GM21619 (cell line): ENCODE measurements around the gene DNAJB5.

ENCODE experiments used
- ATAC-seq: cut with Tn5 transposase; IDR thresholded peaks from one replicate; pipeline ENCODE4 v1.9.1; 2021; ENCODE audit not compliant: unreplicated experiment

The DNAJB5 gene

GRCh38 chr9:34983209-34983608 lies 6.3 kb upstream of the DNAJB5 start:
- ATAC-seq, result peak; percentile 43

GRCh38 chr9:34984049-34984448 lies 5.5 kb upstream of the DNAJB5 start:
- no peak for ATAC-seq

GRCh38 chr9:34985311-34985899 lies 4.1 kb upstream of the DNAJB5 start:
- ATAC-seq, result no peak

DNA sequence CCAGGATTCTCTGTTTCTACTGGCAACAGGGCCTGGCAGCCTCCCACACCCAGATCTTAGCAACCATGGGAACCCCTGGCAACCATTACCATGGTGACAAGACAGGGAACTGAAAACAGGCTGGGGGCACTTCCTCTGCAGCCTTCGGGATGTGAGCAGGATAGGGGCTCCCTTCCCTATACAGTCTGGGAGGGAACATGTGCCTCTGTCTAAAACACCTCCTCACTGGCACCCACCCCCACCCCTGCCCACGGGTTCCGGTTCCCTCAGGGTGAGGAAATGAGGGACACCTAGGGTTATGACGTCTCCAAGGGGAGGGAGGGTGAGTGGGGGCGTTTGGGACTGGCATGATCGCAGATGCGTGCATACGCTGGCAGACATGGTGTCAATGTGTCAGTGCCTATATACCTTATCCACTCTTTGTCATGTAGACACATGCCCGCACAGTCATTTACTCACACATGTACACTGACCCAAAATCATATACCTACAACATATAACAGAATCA lies 3.0 kb upstream of the DNAJB5 start:
- no peak for ATAC-seq

GRCh38 chr9:34987160-34987901 lies 2.2 kb upstream of the DNAJB5 start:
- no peak for ATAC-seq

- ATAC-seq, result no peak
Observed at GRCh38 chr9:34988218-34989002, 1.1 kb upstream of the DNAJB5 start.

DNA sequence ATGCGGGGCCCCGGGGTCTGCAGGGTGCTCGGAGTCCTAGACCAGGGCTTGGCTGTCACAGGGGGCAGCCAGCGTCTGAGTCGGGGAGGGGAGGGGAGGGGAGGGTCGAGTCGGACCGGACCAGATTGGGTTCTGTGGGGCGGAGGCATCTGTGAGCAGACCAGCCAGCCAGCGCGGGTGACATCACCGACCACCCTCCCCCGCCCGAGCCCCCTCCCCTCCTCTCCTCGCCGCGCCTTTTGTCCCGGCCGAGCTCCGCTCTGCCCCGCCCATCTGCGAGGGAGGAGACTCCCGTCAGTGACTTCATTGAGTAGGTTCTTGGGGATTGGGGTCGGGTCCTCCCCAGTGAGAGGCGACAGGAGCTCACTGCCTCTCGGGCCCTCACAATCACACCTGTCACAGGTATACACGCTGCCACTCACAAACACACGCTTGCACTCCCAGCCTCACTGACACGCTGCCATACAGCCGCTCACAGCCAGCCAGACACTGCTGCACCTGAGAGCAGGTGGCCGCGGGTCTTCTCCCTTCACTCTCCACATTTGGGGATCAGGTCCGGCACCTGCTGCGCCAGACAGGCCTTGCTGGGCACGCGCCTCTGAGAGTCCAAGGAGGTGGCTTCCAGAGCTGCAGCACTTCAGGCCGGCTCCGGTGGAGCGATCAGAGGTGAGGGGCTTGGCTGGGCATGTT lies 546 bp downstream of the DNAJB5 start:
- ATAC-seq, result no peak

DNA sequence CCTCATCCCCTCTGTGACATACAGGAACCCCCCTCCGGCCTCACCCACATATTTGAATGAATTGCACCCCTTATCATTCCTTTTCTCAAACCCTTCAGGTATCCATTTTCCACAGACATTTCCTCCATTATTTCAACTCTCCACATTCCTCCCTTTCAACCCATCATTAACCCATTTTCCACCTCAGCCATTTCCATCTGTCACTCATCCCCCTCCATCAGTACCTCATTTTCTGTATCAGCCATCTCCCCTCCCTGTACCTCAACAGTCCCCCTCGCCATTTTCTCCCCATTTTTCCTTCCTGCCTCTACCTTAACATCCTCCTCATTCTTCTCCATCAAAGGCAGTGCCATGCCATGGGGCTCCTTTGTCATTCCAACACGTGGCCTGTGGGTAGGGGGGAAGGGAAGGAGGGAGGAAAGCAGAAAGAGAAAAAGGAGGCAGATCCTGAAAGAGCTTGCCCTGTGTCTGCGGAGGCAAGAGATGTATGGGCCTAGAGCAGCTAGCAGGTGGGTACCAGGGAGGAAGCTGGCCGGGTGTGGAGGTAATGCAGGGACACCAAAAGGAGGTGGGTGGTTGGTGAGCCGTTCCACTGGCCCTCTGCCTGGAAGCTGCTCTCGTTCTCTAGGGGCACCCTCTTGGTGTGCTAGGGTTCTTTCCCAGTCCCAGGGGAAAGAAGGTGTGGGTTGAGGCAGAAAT lies 1.5 kb downstream of the DNAJB5 start:
- no peak for ATAC-seq

- no peak for ATAC-seq
Observed at GRCh38 chr9:34991607-34992375, 2.2 kb downstream of the DNAJB5 start.

- ATAC-seq, result no peak
Observed at GRCh38 chr9:34992376-34992951, 2.9 kb downstream of the DNAJB5 start.

DNA sequence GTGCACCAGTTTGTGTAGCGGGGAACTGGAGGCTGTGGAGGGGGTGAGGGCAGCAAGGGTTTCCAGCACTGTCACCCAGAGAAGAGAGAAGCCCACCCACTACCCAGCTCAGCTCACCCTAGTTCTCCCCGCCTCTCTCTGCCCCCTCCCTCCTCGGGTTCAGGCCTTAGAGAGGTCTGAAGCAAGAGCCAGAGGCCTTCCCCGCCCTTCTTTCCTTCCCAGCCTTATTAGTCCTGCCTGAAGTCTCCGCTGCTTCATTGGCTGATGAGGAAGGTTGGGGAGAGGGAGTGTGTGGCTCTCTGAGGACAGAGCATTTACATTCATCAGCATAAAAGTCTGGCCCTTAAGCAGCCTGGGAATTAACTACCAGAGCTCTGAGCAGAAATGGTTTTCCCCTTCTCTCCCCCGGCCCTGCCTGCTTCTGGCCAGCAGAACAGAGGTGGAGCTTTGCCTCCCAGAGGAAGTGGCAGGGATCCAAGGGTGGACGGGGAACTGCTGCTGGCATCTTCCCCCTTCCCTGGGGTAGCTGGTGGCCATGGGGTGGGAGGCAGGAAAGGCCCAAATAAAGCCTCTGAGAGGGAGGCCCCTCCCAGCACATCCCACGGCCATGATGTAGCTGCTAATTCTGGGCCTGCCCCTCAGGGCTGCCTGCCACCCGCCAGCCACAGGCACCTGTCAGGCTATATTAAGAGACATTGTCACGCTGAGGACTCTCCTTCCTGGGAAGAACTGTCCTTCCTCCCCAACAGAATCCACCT lies 4.1 kb downstream of the DNAJB5 start:
- ATAC-seq, result no peak

GRCh38 chr9:34994260-34994899 lies 4.8 kb downstream of the DNAJB5 start:
- no peak for ATAC-seq

DNA sequence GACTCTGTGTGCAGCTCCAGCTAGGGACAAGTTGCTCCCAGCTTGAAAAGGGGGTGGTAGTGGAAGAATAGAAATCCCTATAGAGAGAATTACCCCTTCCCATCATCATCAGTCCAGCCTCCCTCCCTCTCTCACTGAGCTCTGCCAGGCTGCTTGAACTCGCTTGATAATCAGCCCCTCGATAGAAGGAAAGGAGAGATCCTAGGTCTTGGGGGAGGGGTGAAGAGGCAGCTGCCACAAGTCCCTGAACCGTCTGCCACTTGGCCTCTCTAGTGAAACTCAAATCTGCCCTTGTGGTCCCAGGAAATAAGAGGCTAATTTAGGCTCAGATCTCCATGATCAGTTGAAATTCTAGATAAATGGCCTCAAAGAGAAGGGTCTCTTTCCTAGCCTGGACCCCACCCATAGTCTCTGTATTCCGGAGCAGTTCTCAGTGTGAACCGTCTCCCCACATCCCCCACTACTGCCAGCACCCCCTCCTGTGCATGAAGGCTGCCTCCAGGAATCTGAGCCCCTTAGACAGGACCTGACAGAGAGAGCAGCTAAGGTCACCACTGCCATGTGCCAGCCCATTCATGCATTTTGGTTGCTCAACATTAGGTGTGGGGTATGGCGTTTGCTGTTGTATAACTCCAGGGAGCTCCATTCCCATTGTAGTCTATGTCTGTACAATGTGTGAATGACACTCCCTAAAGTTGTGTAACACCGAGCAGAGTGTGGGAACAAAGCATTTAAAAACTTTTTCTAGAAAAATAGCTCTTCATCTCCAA lies 5.5 kb downstream of the DNAJB5 start:
- ATAC-seq, result no peak

DNA sequence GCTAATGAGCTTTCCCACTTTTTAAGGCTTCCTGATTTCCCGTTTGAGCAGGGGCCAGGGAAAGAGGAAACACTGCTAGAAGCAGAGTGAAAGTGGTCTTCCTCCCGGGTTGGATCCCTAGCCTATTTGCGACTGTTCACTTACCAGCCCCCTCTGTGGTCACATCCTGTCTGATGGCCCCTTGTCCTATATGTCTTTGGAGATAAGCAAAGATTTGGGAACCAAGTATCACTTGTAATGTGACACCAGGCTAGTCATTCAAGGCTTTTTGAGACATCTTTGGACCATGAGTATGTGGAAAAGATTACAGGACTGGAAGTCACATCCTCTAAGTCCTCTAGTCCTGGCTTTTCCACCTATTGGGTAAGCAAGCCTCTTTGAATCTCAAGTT lies 6.1 kb downstream of the DNAJB5 start:
- ATAC-seq, result no peak

- ATAC-seq, result no peak
Observed at GRCh38 chr9:34996181-34996904, 6.8 kb downstream of the DNAJB5 start.

- no peak for ATAC-seq
Observed at GRCh38 chr9:34996905-34997279, 7.3 kb downstream of the DNAJB5 start.

- ATAC-seq, result no peak
Observed at GRCh38 chr9:34997379-34997781, 7.8 kb downstream of the DNAJB5 start.
